Right lobe of liver (tissue), 6 donors: ENCODE data around the gene ZBTB42. TPM values are rescaled to one million over a fixed set of nuclear protein-coding genes. Genes with fewer than 3 reads are reported as not detected.

Source experiments
- ATAC-seq, 4 donors: fragments of 200-7000 bp; cut with Tn5 transposase; one replicate each; pipeline ENCODE4 v1.9.1; 2020; ENCODE audit warnings: mild to moderate bottlenecking in 4 of 4, moderate library complexity in 4 of 4
- DNase-seq, 3 donors: peaks; one replicate each; pipeline ENCODE4 v3.0.0-alpha.2; 2020
- H3K27ac ChIP-seq, 3 donors: fragments of 200-600 bp; one replicate each; pipeline ENCODE4 v1.8.0; 2022
- H3K27me3 ChIP-seq, 2 donors: fragments of 200-600 bp; one replicate each; pipeline ENCODE4 v1.8.0; 2022
- H3K36me3 ChIP-seq, 4 donors: fragments of 200-600 bp; sonication (generic) in 1 of 4; one replicate each; pipeline versions ENCODE4 v1.5.1 to v1.8.0; 2017 to 2022; ENCODE audit warnings: control low read depth in 1 of 4
- H3K4me1 ChIP-seq, 4 donors: fragments of 200-600 bp; sonication (generic) in 1 of 4; one replicate each; pipeline versions ENCODE4 v1.5.1 to v1.8.0; 2017 to 2022; ENCODE audit warnings: control low read depth in 1 of 4
- H3K4me3 ChIP-seq, 3 donors: fragments of 200-600 bp; one replicate each; pipeline ENCODE4 v1.8.0; 2022
- H3K9me3 ChIP-seq, 4 donors: fragments of 200-600 bp; sonication (generic) in 1 of 4; one replicate each; pipeline versions ENCODE4 v1.5.1 to v1.8.0; 2017 to 2022; ENCODE audit warnings: control low read depth in 1 of 4
- CTCF ChIP-seq, 4 donors: fragments of 200-600 bp in 3 of 4; fragments of 450-650 bp in 1 of 4; IDR thresholded peaks; one replicate each; pipeline versions ENCODE4 v1.5.1 to v1.8.0; 2016 to 2022; ENCODE audit warnings: antibody characterized with exemption in 4 of 4, mild to moderate bottlenecking in 2 of 4
- POLR2A ChIP-seq: fragments of 450-650 bp; IDR thresholded peaks from one replicate; pipeline ENCODE4 v1.6.1; 2017; ENCODE audit warnings: antibody characterized with exemption, mild to moderate bottlenecking
- WGBS: methylation state at CpG from one replicate; pipeline ENCODE4 v1.1.6; 2018; ENCODE audit warnings: low coverage, low lambda C conversion rate; ENCODE audit not compliant: insufficient coverage; ENCODE audit errors: missing lambda C conversion rate; 5-methylcytosine and 5-hydroxymethylcytosine counted together
- intact Hi-C, 2 donors: fragments of 100-400 bp; cut with DNase I; formaldehyde crosslinking; loops; one replicate each; pipeline versions ENCODE4 v1.11.2 to v1.14.1; 2022
- total RNA-seq, 6 experiments: library from RNA; depleted of rRNA in 2 of 6; stranded (reverse); fragments of >200 nt in 2 of 6; fragmentation: NEBNext Ultra II Directional in 3 of 6; extraction: Animal tissue kit (Norgen Biotek cat#: 25700) in 3 of 6; gene quantifications; one replicate each; pipeline versions ENCODE4 v1.1.0 to v1.2.4, GENCODE V29; 2016 to 2023
- donor health status: DM: no; HTN: yes; CAD: no.
- donor health status: DM: no; HTN: no; CAD: no.
- donor health status: DM: no; HTN: no; CAD: no.
- donor health status: DM: no; HTN: yes; CAD: no.
- donor health status: DM: no; HTN: yes; CAD: no.

The ZBTB42 gene
- total RNA-seq, 6 experiments from 2014 or later, result 2.2 to 13.7 (median 3.6) TPM

DNA sequence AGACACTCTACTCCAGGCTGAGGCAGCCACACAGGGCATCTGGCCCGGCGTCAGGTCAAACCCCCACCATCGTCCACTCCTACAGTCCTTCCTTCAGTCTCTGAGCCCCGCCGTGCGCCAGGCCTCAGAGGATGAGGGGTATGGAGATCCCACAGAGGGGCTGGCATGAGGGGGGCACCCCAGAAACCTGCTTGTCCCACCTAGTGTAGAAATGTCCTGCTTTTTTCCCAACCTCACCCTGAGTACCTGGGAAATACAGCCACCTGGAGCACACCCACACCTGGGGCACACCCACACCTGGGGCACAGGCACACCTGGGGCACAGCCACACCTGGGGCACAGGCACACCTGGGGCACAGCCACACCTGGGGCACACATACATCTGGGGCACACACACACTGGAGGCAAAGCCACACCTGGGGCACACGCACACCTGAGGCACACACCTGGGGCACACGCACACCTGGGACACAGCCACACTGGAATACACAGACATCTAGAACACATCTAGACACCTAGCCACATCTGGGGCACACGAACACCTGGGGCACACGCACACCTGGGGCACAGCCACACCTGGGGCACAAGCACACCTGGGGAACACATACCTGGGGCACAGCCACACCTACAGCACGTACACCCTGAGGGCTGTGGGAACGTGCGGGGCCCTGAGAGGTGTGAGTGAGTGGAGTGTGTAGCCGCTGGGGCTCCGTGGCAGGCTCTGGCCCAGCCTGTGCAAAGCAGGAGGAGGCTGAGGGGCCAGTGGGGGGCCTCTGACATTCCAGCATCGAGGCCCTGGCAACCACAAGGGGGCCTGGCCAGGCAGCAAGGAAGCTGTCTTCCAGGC lies 23.7 kb upstream of the ZBTB42 start:
- Histone ChIP-seq H3K4me3 (no peak overlapping the region), H3K27ac (no peak overlapping the region), H3K4me1 (no peaks in the 10 kb centered on the region), H3K36me3 (peaks cover 0 to 18% (median 5%) of the 10 kb centered on the region in 4 donors), H3K27me3 (no peaks in the 10 kb centered on the region), H3K9me3 (no peaks in the 10 kb centered on the region)
- DNase-seq (no peak), ATAC-seq (no peak)
- intact Hi-C loops, result no loop called here
- WGBS, result 93% methylated on average over 8 of the region's 16 CpGs
- TF ChIP-seq CTCF (IDR thresholded peaks at IDR 0.05) (no peak), POLR2A (no peak)

DNA sequence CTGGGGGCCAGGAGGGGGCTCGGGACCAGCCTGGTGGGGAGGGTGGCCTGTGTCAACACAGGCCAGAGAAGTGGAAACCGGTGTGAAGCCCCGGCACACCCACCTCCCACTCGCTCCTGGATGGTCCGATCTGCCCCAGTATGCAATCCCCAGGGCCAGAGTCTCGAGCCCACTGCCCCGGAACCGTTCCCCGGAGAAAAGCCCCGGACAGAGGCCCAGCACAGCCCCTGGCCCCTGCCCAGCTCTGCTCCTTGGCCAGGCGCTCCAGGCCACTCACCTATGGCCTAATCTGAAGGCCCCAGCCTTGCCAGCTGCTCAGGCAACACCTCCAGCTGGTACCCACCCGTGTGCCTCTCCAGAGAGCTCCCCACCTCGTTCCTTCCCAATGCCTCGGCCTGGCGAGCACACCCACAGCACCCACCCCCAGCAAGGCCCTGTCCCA lies 23.1 kb upstream of the ZBTB42 start:
- ATAC-seq, result no peak
- H3K4me1 ChIP-seq, result no peaks in the 10 kb centered on the region
- no peak overlapping the region for H3K27ac ChIP-seq
- intact Hi-C loops, result no loop called here
- H3K9me3 ChIP-seq, result no peaks in the 10 kb centered on the region
- H3K27me3 ChIP-seq, result no peaks in the 10 kb centered on the region
- no peak overlapping the region for H3K4me3 ChIP-seq
- no CpG with 5 or more reads among the region's 15 CpGs for WGBS
- TF ChIP-seq CTCF (IDR thresholded peaks at IDR 0.05), result no peak
- TF ChIP-seq POLR2A, result no peak
- DNase-seq, result no peak
- peaks cover 0 to 12% (median 2%) of the 10 kb centered on the region in 4 donors for H3K36me3 ChIP-seq

GRCh38 chr14:104778694-104779331 lies 22.1 kb upstream of the ZBTB42 start:
- Histone ChIP-seq H3K27me3 (no peaks in the 10 kb centered on the region), H3K9me3 (no peaks in the 10 kb centered on the region), H3K4me3 (no peak overlapping the region), H3K36me3 (peaks cover 0 to 7% (median 0%) of the 10 kb centered on the region in 4 donors), H3K27ac (no peak overlapping the region), H3K4me1 (no peaks in the 10 kb centered on the region)
- no peak for ATAC-seq
- TF ChIP-seq CTCF (IDR thresholded peaks at IDR 0.05) (no peak), POLR2A (no peak)
- WGBS, result no CpG with 5 or more reads among the region's 15 CpGs
- DNase-seq, result no peak
- intact Hi-C loops, result no loop called here

GRCh38 chr14:104779776-104780512 lies 21.0 kb upstream of the ZBTB42 start:
- no peak overlapping the region for H3K27ac ChIP-seq
- no CpG with 5 or more reads among the region's 32 CpGs for WGBS
- TF ChIP-seq CTCF (IDR thresholded peaks at IDR 0.05) (no peak), POLR2A (no peak)
- peaks cover 0 to 3% (median 0%) of the 10 kb centered on the region in 4 donors for H3K36me3 ChIP-seq
- intact Hi-C loops, result no loop called here
- H3K9me3 ChIP-seq, result no peaks in the 10 kb centered on the region
- H3K27me3 ChIP-seq, result no peaks in the 10 kb centered on the region
- ATAC-seq (no peak), DNase-seq (no peak)
- H3K4me3 ChIP-seq, result no peak overlapping the region
- H3K4me1 ChIP-seq, result no peaks in the 10 kb centered on the region
